ENCODE measurements around the gene RADIL. TPM values are rescaled to one million over a fixed set of nuclear protein-coding genes. Genes with fewer than 3 reads are reported as not detected.

The RADIL gene
- total RNA-seq, 2 experiments from 2014 or later = 0.17 to 0.28 TPM

- H3K4me3 Mint-ChIP-seq = no peak overlapping the region
- DNase-seq (no peak), ATAC-seq (ENCODE audit: low read depth) (no peak)
- H3K4me1 Mint-ChIP-seq = no peaks in the 10 kb centered on the region
- POLR2A ChIA-PET = no interaction called here
- H3K27ac Mint-ChIP-seq = no peak overlapping the region
- no peaks in the 10 kb centered on the region for H3K27me3 Mint-ChIP-seq
- H3K36me3 Mint-ChIP-seq = no peaks in the 10 kb centered on the region
- H3K9me3 Mint-ChIP-seq = no peaks in the 10 kb centered on the region
These were observed 59.3 kb downstream of the RADIL start for GRCh38 chr7:4824120-4824775.

- H3K27me3 Mint-ChIP-seq = no peaks in the 10 kb centered on the region
- POLR2A ChIA-PET = no interaction called here
- ATAC-seq (ENCODE audit: low read depth) = no peak
- H3K27ac Mint-ChIP-seq = no peak overlapping the region
- H3K4me1 Mint-ChIP-seq = no peaks in the 10 kb centered on the region
- H3K4me3 Mint-ChIP-seq = no peak overlapping the region
- no peaks in the 10 kb centered on the region for H3K9me3 Mint-ChIP-seq
- no peaks in the 10 kb centered on the region for H3K36me3 Mint-ChIP-seq
- DNase-seq = no peak
These were observed 59.9 kb downstream of the RADIL start for GRCh38 chr7:4823441-4824119.

GRCh38 chr7:4822677-4823076 is 60.8 kb downstream of the RADIL start:
- no peaks in the 10 kb centered on the region for H3K36me3 Mint-ChIP-seq
- H3K4me3 Mint-ChIP-seq = no peak overlapping the region
- no peak overlapping the region for H3K27ac Mint-ChIP-seq
- no peaks in the 10 kb centered on the region for H3K4me1 Mint-ChIP-seq
- POLR2A ChIA-PET = no interaction called here
- no peaks in the 10 kb centered on the region for H3K9me3 Mint-ChIP-seq
- H3K27me3 Mint-ChIP-seq = no peaks in the 10 kb centered on the region
- ATAC-seq (ENCODE audit: low read depth) = no peak
- no peak for DNase-seq

- no peaks in the 10 kb centered on the region for H3K9me3 Mint-ChIP-seq
- ATAC-seq (ENCODE audit: low read depth) (no peak), DNase-seq (no peak)
- no peaks in the 10 kb centered on the region for H3K36me3 Mint-ChIP-seq
- POLR2A ChIA-PET = no interaction called here
- H3K27me3 Mint-ChIP-seq = no peaks in the 10 kb centered on the region
- H3K4me3 Mint-ChIP-seq = no peak overlapping the region
- no peak overlapping the region for H3K27ac Mint-ChIP-seq
- no peaks in the 10 kb centered on the region for H3K4me1 Mint-ChIP-seq
These were observed 62.5 kb downstream of the RADIL start for GRCh38 chr7:4820967-4821471.

GRCh38 chr7:4820405-4820966 is 63.0 kb downstream of the RADIL start:
- Mint-ChIP-seq H3K9me3 (no peaks in the 10 kb centered on the region), H3K27ac (no peak overlapping the region), H3K4me1 (no peaks in the 10 kb centered on the region), H3K4me3 (no peak overlapping the region), H3K36me3 (no peaks in the 10 kb centered on the region), H3K27me3 (no peaks in the 10 kb centered on the region)
- no peak for ATAC-seq (ENCODE audit: low read depth)
- DNase-seq = no peak
- POLR2A ChIA-PET = no interaction called here

GRCh38 chr7:4819560-4820404 is 63.7 kb downstream of the RADIL start:
- DNase-seq (no peak), ATAC-seq (ENCODE audit: low read depth) (no peak)
- H3K4me1 Mint-ChIP-seq = no peaks in the 10 kb centered on the region
- no peaks in the 10 kb centered on the region for H3K9me3 Mint-ChIP-seq
- H3K27me3 Mint-ChIP-seq = no peaks in the 10 kb centered on the region
- no peak overlapping the region for H3K4me3 Mint-ChIP-seq
- H3K36me3 Mint-ChIP-seq = no peaks in the 10 kb centered on the region
- POLR2A ChIA-PET = no interaction called here
- H3K27ac Mint-ChIP-seq = no peak overlapping the region

- H3K4me3 Mint-ChIP-seq = no peak overlapping the region
- H3K4me1 Mint-ChIP-seq = no peaks in the 10 kb centered on the region
- H3K27me3 Mint-ChIP-seq = peaks cover 11% of the 10 kb centered on the region
- DNase-seq (no peak), ATAC-seq (ENCODE audit: low read depth) (no peak)
- no peaks in the 10 kb centered on the region for H3K36me3 Mint-ChIP-seq
- H3K9me3 Mint-ChIP-seq = no peaks in the 10 kb centered on the region
- H3K27ac Mint-ChIP-seq = no peak overlapping the region
- POLR2A ChIA-PET = no interaction called here
These were observed 65.3 kb downstream of the RADIL start for GRCh38 chr7:4818000-4818794.

GRCh38 chr7:4817178-4817901 is 66.2 kb downstream of the RADIL start:
- no peaks in the 10 kb centered on the region for H3K36me3 Mint-ChIP-seq
- H3K27me3 Mint-ChIP-seq = peaks cover 14% of the 10 kb centered on the region
- H3K9me3 Mint-ChIP-seq = peaks cover 3% of the 10 kb centered on the region
- DNase-seq (no peak), ATAC-seq (ENCODE audit: low read depth) (no peak)
- H3K27ac Mint-ChIP-seq = no peak overlapping the region
- H3K4me1 Mint-ChIP-seq = no peaks in the 10 kb centered on the region
- H3K4me3 Mint-ChIP-seq = no peak overlapping the region
- POLR2A ChIA-PET = no interaction called here

GRCh38 chr7:4816419-4817080 is 67.0 kb downstream of the RADIL start:
- ATAC-seq (ENCODE audit: low read depth) (no peak), DNase-seq (no peak)
- no peak overlapping the region for H3K27ac Mint-ChIP-seq
- H3K4me1 Mint-ChIP-seq = no peaks in the 10 kb centered on the region
- POLR2A ChIA-PET = no interaction called here
- no peaks in the 10 kb centered on the region for H3K36me3 Mint-ChIP-seq
- peaks cover 3% of the 10 kb centered on the region for H3K9me3 Mint-ChIP-seq
- peaks cover 14% of the 10 kb centered on the region for H3K27me3 Mint-ChIP-seq
- no peak overlapping the region for H3K4me3 Mint-ChIP-seq

GRCh38 chr7:4815609-4816418 is 67.7 kb downstream of the RADIL start:
- POLR2A ChIA-PET = no interaction called here
- no peaks in the 10 kb centered on the region for H3K4me1 Mint-ChIP-seq
- ATAC-seq (ENCODE audit: low read depth) (no peak), DNase-seq (no peak)
- peaks cover 3% of the 10 kb centered on the region for H3K9me3 Mint-ChIP-seq
- H3K4me3 Mint-ChIP-seq = no peak overlapping the region
- H3K36me3 Mint-ChIP-seq = no peaks in the 10 kb centered on the region
- no peak overlapping the region for H3K27ac Mint-ChIP-seq
- H3K27me3 Mint-ChIP-seq = peaks cover 14% of the 10 kb centered on the region

- H3K4me1 Mint-ChIP-seq = no peaks in the 10 kb centered on the region
These were observed 68.4 kb downstream of the RADIL start for GRCh38 chr7:4815121-4815520.

More at GRCh38 chr7:4815121-4815520, 68.4 kb downstream of the RADIL start:
- H3K4me3 Mint-ChIP-seq = no peak overlapping the region
- no peak for ATAC-seq (ENCODE audit: low read depth)
- no peak overlapping the region for H3K27ac Mint-ChIP-seq
- no peak for DNase-seq
- peaks cover 3% of the 10 kb centered on the region for H3K9me3 Mint-ChIP-seq
- H3K36me3 Mint-ChIP-seq = no peaks in the 10 kb centered on the region
- H3K27me3 Mint-ChIP-seq = peaks cover 14% of the 10 kb centered on the region
- POLR2A ChIA-PET = no interaction called here
